ENCODE results near the gene NPLOC4. TPM values are rescaled to one million over a fixed set of nuclear protein-coding genes. Genes with fewer than 3 reads are reported as not detected.
"Not testable (repeated sequence)": the region's sequence is repeated elsewhere in the genome, so short reads cannot be mapped to it uniquely, and the experiment has no call there.

The NPLOC4 gene
- total and polyA plus RNA-seq, 9 of the 15 experiments (the other 6 are each of a cell fraction or from before 2014, with no cell fraction given): 1.5 to 116 (median 64.5) TPM

GRCh38 chr17:81618307-81618706 lies 18.6 kb downstream of the NPLOC4 start:
- ATAC-seq; in situ Hi-C loops (cut with MboI); DNase-seq (ENCODE audit: extremely low read depth in 1 of 4, low spot score in 3 of 4); H3K9me1 ChIP-seq (ENCODE audit: control insufficient read depth, insufficient read depth, low read length); H2AFZ ChIP-seq (ENCODE audit: low read depth, low read length); H3K4me3 ChIP-seq; CTCF ChIA-PET (ENCODE audit: low intra/inter-chr PET ratio); H3K27ac ChIP-seq (ENCODE audit: extremely low read depth, low read depth, low read length); H3K9ac ChIP-seq (ENCODE audit: insufficient read depth in 1 of 2, low read depth in 2 of 2, low read length in 2 of 2); H3K4me2 ChIP-seq (ENCODE audit: insufficient read depth, low read length); H3K4me1 ChIP-seq (replicated peaks in 1 of 2; ENCODE audit: control insufficient read depth in 2 of 2, insufficient read depth in 2 of 2, low read length in 2 of 2); intact Hi-C loops (cut with micrococcal nuclease); POLR2A ChIA-PET; FAIRE-seq; BruUV-seq (replicated peaks); H3K9me3 ChIP-seq (replicated peaks; ENCODE audit: control insufficient read depth, insufficient read depth, low read depth, low read length); H3K27me3 ChIP-seq (ENCODE audit: control insufficient read depth in 2 of 2, insufficient read depth in 2 of 2, low read length in 2 of 2): not testable (repeated sequence)
- peak; percentile 20; the same call in 1 of the 2 replicates for TF ChIP-seq RBFOX2 (IDR thresholded peaks at IDR 0.05; ENCODE audit: low read depth, low read length)
- Histone ChIP-seq H3K36me3 (ENCODE audit: control insufficient read depth, insufficient read depth, low read length) (peaks cover 74% of the 10 kb centered on the region), H4K20me1 (replicated peaks; ENCODE audit: control insufficient read depth, insufficient read depth, low read length) (peaks cover 13% of the 10 kb centered on the region), H3K79me2 (ENCODE audit: control insufficient read depth, insufficient read depth, low read length) (peaks cover 54% of the 10 kb centered on the region)
- WGBS (ENCODE audit: insufficient coverage, low coverage, missing lambda C conversion rate): no CpG with 5 or more reads among the region's 36 CpGs

DNA sequence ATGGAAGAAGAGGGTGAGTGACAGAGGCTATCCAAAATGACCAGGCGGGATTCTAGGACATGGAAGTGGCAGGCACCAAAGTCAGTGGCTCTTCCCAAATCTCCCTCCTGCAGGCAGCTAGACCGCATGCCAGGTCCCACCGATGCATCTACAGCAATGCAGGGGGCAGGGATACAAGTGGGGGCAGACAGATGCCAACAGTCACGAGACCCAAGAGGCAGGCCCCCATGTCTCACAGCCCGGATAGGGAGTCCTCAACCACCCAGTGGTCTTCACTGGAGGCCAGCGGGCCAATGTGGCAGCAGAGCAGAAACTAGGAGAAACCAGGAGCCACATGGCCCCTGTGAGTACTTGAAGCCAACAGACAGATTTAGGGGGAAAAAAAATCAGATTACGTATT lies 20.0 kb downstream of the NPLOC4 start:
- in situ Hi-C loops (cut with MboI) (no loop called here), intact Hi-C loops (cut with micrococcal nuclease) (no loop called here)
- CTCF ChIA-PET (ENCODE audit: low intra/inter-chr PET ratio): no interaction called here
- Histone ChIP-seq H4K20me1 (replicated peaks; ENCODE audit: control insufficient read depth, insufficient read depth, low read length) (peaks cover 8% of the 10 kb centered on the region), H3K4me3 (no peak overlapping the region), H3K27ac (ENCODE audit: extremely low read depth, low read depth, low read length) (no peak overlapping the region), H3K27me3 (ENCODE audit: control insufficient read depth in 2 of 2, insufficient read depth in 2 of 2, low read length in 2 of 2) (no peaks in the 10 kb centered on the region), H2AFZ (ENCODE audit: low read depth, low read length) (no peak overlapping the region), H3K4me2 (ENCODE audit: insufficient read depth, low read length) (no peak overlapping the region), H3K79me2 (ENCODE audit: control insufficient read depth, insufficient read depth, low read length) (peaks cover 62% of the 10 kb centered on the region), H3K9me3 (replicated peaks; ENCODE audit: control insufficient read depth, insufficient read depth, low read depth, low read length) (no peaks in the 10 kb centered on the region), H3K9me1 (ENCODE audit: control insufficient read depth, insufficient read depth, low read length) (no peaks in the 10 kb centered on the region), H3K4me1 (replicated peaks in 1 of 2; ENCODE audit: control insufficient read depth in 2 of 2, insufficient read depth in 2 of 2, low read length in 2 of 2) (no peaks in the 10 kb centered on the region), H3K36me3 (ENCODE audit: control insufficient read depth, insufficient read depth, low read length) (peaks cover 75% of the 10 kb centered on the region), H3K9ac (ENCODE audit: insufficient read depth in 1 of 2, low read depth in 2 of 2, low read length in 2 of 2) (no peak overlapping the region)
- FAIRE-seq (no peak), DNase-seq (ENCODE audit: extremely low read depth in 1 of 4, low spot score in 3 of 4) (no peak), ATAC-seq (no peak)
- 86% methylated on average over 7 of the region's 7 CpGs for WGBS (ENCODE audit: insufficient coverage, low coverage, missing lambda C conversion rate)
- POLR2A ChIA-PET: no interaction called here
- BruUV-seq (replicated peaks): no TSS peak
- TF ChIP-seq ZNF668 (CRISPR knock-in tag; IDR thresholded peaks at IDR 0.05) (no peak), ETV1 (tag; conservative IDR thresholded peaks at IDR 0.05; ENCODE audit: low read depth) (no peak), CHD7 (IDR thresholded peaks at IDR 0.05; ENCODE audit: low read depth, low read length) (no peak)

All from K562 (cell line).